Adipocyte (in vitro differentiated cells): ENCODE results near the gene ARHGAP33.
"Not testable (repeated sequence)": the region's sequence is repeated elsewhere in the genome, so short reads cannot be mapped to it uniquely, and the experiment has no call there.

Experiments used
- DNase-seq: peaks from one replicate; pipeline ENCODE4 v3.0.0-alpha.2; 2015; ENCODE audit warnings: low read depth
- H3K27me3 ChIP-seq: replicated peaks from 2 replicates; pipeline ENCODE4 v1.7.0; 2013; ENCODE audit warnings: mild to moderate bottlenecking, low read length, moderate library complexity; ENCODE audit not compliant: control insufficient read depth, insufficient read depth
- H3K36me3 ChIP-seq: 2 replicates; pipeline ENCODE4 v1.7.0; 2013; ENCODE audit warnings: low read length, mild to moderate bottlenecking, moderate library complexity; ENCODE audit not compliant: control insufficient read depth, insufficient read depth, severe bottlenecking
- H3K4me1 ChIP-seq: 2 replicates; pipeline ENCODE4 v1.7.0; 2013; ENCODE audit warnings: mild to moderate bottlenecking, low read length, moderate library complexity; ENCODE audit not compliant: control insufficient read depth, insufficient read depth
- H3K4me3 ChIP-seq: 2 replicates; pipeline ENCODE4 v1.7.0; 2013; ENCODE audit warnings: mild to moderate bottlenecking, low read length, moderate library complexity
- H3K9ac ChIP-seq: 2 replicates; pipeline ENCODE4 v1.7.0; 2013; ENCODE audit warnings: mild to moderate bottlenecking, low read length, moderate library complexity
- H3K9me3 ChIP-seq: 2 replicates; pipeline ENCODE4 v1.7.0; 2013; ENCODE audit warnings: mild to moderate bottlenecking, low read length, moderate library complexity; ENCODE audit not compliant: control insufficient read depth

ARHGAP33 gene

DNA sequence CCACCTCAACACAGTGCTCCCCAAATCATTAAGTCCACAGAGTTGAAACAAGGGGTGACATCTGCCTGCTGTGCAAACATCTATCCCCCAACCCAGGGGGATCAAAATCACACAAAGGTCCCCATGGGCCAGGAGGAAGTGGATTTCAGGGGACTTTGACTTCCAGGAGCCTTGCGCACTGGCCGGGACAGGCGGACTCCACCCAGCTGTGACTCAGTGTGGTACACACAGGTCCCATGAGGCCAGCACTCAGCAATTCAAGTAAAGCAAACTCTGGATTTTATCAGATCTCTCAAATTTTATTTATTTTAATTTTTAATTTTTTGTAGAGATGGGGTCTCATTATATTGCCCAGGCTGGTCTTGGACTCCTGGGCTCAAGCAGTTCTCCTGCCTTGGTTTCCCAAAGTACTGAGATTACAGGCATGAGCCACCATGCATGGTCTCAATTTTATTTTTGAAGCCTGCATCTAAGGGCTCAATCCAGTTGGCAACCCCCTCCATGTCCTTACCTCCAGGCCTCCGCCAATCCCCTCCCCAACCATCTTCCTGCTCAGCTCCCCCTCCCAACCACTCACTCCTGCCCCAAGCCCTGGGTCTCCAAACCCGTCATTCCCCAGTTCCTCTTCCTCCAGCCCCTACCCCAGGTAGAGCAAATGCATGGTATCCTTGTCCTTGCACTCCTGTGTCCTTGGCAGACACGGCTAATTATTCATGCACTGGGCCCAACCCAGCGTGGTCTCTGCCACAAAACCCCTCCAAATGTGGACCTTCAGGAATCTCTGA lies 18.2 kb downstream of the ARHGAP33 start:
- H3K4me3 ChIP-seq: no peak overlapping the region
- peaks cover 20% of the 10 kb centered on the region for H3K27me3 ChIP-seq
- H3K9ac ChIP-seq: no peak overlapping the region
- H3K36me3 ChIP-seq: no peaks in the 10 kb centered on the region
- H3K9me3 ChIP-seq: no peaks in the 10 kb centered on the region
- H3K4me1 ChIP-seq: peaks cover 8% of the 10 kb centered on the region
- peak; percentile 6 for DNase-seq

DNA sequence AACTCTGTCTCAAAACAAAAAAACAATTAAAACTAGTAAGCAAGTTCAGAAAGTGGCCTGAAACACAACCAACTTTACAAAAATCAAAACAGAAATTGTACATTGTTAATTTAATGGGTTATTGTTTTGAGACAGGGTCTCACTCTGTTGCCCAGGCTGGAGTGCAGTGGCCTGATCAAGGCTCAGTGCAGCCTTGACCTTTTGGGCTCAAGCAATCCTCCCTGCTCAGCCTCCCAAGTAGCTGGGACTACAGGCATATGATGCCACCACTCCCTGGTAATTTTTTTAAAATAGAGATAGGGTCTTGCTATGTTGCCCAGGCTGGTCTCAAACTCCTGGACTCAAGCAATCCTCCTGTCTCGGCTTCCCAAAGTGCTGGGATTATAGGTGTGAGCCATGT lies 20.2 kb downstream of the ARHGAP33 start:
- not testable (repeated sequence) for H3K4me1 ChIP-seq, H3K36me3 ChIP-seq, H3K9me3 ChIP-seq, DNase-seq, H3K4me3 ChIP-seq, H3K9ac ChIP-seq
- H3K27me3 ChIP-seq: peaks cover 33% of the 10 kb centered on the region

DNA sequence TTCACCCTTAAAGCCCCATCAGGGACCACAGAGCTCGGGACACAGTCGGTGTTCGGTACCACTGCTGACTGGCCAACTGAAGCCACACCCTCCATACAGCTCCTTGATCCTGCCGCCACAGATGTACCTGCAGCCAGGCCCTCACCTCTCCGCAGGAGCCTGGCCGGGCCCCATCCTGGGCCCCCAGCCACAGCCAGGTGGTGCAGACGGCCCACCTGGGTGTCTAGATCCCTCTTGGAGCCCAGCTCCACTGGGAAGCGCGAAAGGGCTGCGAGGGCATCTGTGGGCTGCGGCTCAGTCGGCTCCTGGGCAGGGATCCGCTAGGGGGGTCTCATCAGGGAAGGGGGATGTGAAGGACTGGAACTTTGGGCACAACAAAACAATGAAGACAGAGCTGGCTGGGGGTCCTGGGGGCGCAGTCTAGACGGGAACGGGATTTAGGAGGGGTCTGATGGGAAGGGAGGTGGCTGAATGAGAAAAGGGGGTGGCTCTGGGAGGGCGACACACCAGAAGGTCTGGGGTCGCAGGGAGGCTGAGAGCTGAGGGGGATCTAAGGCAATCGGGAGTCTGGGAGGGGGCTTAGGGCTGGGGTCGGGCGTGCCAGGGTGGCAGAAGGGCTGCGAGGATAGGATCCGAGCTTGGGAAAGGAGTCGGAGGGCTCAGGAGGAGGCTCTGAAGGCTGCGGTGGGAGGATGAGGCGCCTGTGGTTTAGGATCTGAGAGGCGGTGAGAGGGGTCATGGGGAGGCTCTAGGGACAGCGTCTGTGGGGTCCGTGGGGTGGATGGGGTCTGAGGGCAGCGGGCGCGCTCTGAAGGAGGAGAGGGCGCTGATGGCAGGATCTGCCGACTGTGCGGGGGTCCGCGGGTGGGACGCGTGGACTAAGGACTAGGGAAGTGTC lies 21.5 kb downstream of the ARHGAP33 start:
- H3K4me1 ChIP-seq: peaks cover 8% of the 10 kb centered on the region
- no peak for DNase-seq
- H3K9ac ChIP-seq: no peak overlapping the region
- H3K9me3 ChIP-seq: peaks cover 3% of the 10 kb centered on the region
- peaks cover 38% of the 10 kb centered on the region for H3K27me3 ChIP-seq
- H3K36me3 ChIP-seq: no peaks in the 10 kb centered on the region
- H3K4me3 ChIP-seq: no peak overlapping the region

DNA sequence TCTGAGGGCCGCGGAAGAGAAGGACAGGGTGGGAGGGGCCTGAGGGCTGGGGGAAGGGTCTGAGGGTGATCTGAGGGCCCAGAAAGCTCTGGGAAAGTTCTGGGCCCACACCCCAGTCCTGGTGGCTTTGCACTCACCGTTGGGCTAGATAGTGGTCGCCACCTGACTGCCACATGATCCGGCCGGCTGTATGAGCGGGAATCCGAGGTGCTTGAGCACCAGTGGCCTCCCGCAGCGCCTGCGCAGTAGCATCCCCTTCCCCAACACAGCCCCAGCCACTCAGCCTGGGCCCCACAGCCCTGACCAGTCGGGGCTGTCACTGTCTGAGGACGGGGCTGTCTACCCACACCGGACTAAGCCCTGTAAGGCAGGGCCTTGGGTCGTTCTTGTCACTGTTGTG lies 22.3 kb downstream of the ARHGAP33 start:
- no peaks in the 10 kb centered on the region for H3K36me3 ChIP-seq
- DNase-seq: peak; percentile 5
- no peak overlapping the region for H3K4me3 ChIP-seq
- peaks cover 8% of the 10 kb centered on the region for H3K4me1 ChIP-seq
- peaks cover 46% of the 10 kb centered on the region for H3K27me3 ChIP-seq
- peaks cover 6% of the 10 kb centered on the region for H3K9me3 ChIP-seq
- no peak overlapping the region for H3K9ac ChIP-seq

DNA sequence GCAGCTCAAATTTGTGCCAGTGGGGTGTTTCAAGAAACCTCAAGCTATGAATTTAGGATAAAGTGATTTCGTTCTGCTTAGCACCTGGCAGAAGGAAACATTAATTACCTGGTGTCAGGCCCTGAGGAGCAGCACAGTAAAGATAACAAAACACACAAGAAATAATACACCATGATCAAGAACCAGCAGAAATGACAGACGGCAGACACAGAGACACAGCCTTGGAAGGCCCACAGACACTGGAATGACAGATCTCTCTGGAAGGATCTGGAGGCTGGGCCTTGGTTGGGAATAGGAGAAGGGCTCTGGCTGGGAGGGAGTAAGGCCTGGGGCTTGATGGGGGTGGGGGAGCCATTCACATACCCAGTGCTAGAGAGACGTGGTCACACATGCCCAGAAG lies 26.5 kb downstream of the ARHGAP33 start:
- H3K4me3 ChIP-seq: no peak overlapping the region
- DNase-seq: no peak
- H3K36me3 ChIP-seq: no peaks in the 10 kb centered on the region
- peaks cover 6% of the 10 kb centered on the region for H3K9me3 ChIP-seq
- no peaks in the 10 kb centered on the region for H3K4me1 ChIP-seq
- H3K9ac ChIP-seq: no peak overlapping the region
- H3K27me3 ChIP-seq: peaks cover 59% of the 10 kb centered on the region

DNA sequence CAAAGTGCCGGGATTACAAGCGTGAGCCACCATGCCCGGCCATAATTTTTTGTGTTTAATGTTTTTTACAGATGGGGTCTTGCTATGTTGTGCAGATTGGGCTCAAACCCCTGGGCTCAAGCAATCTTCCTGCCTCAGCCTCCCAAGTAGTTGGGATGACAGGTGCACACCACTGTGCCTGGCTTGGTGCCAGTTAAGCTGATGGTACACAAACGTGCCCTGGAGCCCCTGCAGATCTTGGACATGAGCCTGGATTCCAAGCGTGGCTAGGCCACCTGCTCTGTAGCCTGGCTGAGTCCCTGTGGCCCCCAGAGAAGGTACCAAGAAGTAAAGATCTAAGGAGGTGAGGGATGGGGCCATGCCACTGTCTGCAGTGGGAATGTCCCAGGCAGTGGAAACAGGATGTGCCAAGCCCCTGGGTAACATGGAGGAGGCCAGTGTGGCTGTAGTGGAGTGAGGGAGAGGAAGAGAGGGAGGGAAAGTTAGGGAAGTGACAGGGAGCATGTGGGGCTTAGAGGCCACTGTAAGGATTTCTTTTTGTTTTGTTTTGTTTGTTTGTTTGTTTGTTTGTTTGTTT lies 30.2 kb downstream of the ARHGAP33 start:
- H3K36me3 ChIP-seq: no peaks in the 10 kb centered on the region
- peaks cover 44% of the 10 kb centered on the region for H3K27me3 ChIP-seq
- no peak for DNase-seq
- no peaks in the 10 kb centered on the region for H3K4me1 ChIP-seq
- peaks cover 6% of the 10 kb centered on the region for H3K9me3 ChIP-seq
- H3K9ac ChIP-seq: no peak overlapping the region
- no peak overlapping the region for H3K4me3 ChIP-seq

DNA sequence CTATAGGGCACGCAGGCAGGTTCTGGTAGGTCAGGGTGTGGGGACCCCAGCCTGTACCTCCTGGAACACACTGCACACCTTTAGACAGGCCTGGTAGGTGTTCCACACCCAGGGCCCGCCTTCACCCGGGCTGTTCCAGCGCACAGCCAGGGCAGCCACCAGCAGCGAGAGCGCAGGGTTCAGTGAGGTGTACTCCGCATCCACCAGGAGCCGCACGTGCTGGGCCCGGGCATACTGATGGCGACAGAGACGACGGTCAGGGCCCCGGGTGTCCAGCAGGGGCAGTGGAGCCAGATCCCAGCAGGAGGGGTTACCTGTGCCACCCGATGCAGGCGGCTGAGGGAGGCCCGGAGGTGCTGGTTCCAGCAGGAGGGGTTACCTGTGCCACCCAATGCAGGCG lies 31.2 kb downstream of the ARHGAP33 start:
- Histone ChIP-seq H3K9ac (no peak overlapping the region), H3K4me1 (no peaks in the 10 kb centered on the region), H3K36me3 (no peaks in the 10 kb centered on the region), H3K9me3 (peaks cover 6% of the 10 kb centered on the region), H3K4me3 (no peak overlapping the region), H3K27me3 (peaks cover 51% of the 10 kb centered on the region)
- DNase-seq: no peak

DNA sequence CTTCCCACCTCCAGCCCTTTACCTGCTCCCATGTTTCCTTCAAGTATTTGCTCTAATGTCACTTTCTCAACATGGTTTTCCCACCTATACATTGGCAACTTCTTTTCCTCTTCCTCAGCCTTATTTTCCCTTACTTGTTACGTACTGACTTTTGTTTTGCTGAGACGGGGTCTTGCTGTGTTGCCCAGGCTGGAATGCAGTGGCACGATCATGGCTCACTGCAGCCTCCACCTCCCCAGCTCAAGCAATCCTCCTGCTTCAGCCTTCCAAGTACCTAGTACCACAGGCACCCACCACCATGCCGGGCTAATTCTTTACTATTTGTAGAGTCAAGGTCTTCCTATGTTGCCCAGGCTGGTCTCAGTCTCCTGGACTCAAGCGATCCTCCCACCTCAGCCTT lies 32.3 kb downstream of the ARHGAP33 start:
- no peak overlapping the region for H3K9ac ChIP-seq
- no peak overlapping the region for H3K4me3 ChIP-seq

DNA sequence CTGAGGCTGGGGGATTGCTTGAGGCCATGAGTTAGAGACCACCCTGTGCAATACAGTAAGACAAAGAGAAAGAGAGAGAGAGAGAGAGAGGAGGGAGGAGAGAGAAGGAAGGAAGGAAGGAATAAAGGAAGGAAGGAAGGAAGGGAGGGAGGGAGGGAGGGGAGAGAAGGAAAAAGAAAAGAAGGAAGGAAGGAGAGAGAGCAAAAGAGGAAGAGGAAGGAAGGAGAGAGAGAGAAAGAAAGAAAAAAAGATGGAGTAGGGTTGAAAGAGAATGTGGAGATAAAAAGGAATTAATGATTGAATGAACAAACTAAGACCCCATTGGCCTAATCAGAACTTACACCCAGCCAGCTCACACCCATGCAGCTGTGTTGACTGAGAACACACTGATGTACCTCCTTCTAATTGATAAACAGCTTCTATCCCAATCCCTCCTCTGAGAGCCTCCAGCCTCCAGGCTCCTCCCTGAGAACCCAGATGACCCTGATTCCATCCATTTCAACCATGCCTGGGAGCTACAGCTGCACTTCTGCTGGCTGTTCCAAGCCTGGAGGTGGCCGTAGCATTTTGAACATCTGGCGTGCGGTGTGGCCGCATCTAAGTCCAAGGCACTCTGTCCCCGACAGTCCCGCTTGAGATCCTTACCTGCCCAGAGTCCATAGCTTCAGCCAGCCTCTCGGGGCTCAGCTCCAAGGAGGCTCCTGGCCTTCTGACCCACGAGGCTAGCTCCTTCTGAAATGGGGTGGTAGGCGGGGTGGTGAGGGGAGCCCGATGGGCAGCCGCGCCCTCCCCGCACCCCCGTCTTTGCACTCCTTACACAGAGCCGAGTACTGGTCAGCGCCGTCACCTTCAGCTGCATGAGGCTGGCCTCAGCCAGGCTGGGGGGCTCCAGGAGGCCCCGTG lies 36.2 kb downstream of the ARHGAP33 start:
- no peak for DNase-seq

More for the DNA sequence above, 32.3 kb downstream of the ARHGAP33 start:
- DNase-seq: no peak
- Histone ChIP-seq H3K9me3 (no peaks in the 10 kb centered on the region), H3K4me1 (no peaks in the 10 kb centered on the region), H3K27me3 (peaks cover 50% of the 10 kb centered on the region), H3K36me3 (no peaks in the 10 kb centered on the region)

DNA sequence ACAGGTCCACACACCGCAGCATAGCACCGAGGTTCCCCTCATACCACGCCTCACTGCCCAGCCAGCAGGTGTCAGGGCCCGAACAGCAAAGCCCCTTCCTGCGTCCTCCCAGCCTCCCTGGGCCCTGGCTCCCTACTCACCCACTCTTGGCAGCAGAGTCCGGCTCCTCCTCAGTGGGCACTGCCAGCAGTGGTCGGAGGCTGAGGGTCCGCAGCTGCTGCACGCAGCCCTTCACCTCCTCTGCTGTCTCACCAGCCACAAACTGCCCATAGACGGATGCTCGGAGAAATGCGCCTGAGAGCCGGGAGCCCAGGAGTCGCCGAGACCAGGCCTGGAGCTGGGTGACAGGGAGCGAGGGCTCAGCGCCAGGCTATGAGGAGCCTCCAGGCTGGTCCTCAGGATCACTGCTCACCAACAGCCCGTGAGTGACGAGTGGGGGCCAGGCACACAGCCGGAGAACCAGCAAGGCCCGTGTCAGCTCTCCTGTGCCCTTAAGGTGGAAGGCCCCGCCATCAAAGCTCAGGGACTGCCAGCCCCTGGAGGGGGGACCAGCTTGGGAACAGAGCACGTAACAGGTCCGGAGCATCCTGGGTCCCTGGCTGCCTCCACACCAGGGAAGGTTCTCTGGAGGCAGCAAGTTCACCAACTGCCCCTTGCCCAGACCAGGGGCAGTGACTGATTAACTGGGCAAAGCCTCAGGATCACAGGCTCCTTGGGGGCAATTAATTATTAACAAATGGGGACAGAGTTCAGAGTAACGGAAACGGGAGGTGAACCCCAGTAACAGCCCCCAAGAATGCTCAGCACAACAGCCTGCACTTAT lies 37.1 kb downstream of the ARHGAP33 start, which contains the start of gene PRODH2:
Gene PRODH2, minus strand, starts transcription at position 626 of the 823 bp plus-strand sequence. Its CDS starts 40 bp downstream, at position 586.
- DNase-seq: no peak

More for the DNA sequence above, 36.2 kb downstream of the ARHGAP33 start:
- H3K4me1 ChIP-seq: no peaks in the 10 kb centered on the region
- H3K36me3 ChIP-seq: no peaks in the 10 kb centered on the region
- no peak overlapping the region for H3K9ac ChIP-seq
- H3K4me3 ChIP-seq: no peak overlapping the region
- peaks cover 48% of the 10 kb centered on the region for H3K27me3 ChIP-seq
- H3K9me3 ChIP-seq: no peaks in the 10 kb centered on the region

More for the DNA sequence above, 37.1 kb downstream of the ARHGAP33 start, which contains the start of gene PRODH2:
- peaks cover 51% of the 10 kb centered on the region for H3K27me3 ChIP-seq
- H3K9me3 ChIP-seq: no peaks in the 10 kb centered on the region
- H3K9ac ChIP-seq: no peak within 1 kb of the TSS
- H3K36me3 ChIP-seq: no peaks in the 10 kb centered on the region
- H3K4me3 ChIP-seq: no peak within 1 kb of the TSS
- no peaks in the 10 kb centered on the region for H3K4me1 ChIP-seq
